Lower leg skin (tissue), 3 donors: Measurements from ENCODE around the gene ANGPT4.

Experiments
- POLR2A ChIP-seq, 2 donors: fragments of 450-650 bp; IDR thresholded peaks; one replicate each; pipeline ENCODE4 v1.6.1; 2016 to 2017; ENCODE audit warnings: antibody characterized with exemption in 2 of 2, mild to moderate bottlenecking in 1 of 2, moderate library complexity in 1 of 2
- TF ChIP-seq, protein P1 (sequence below), 3 donors: fragments of 450-650 bp; IDR thresholded peaks; one replicate each; pipeline ENCODE4 v1.5.1; 2016; ENCODE audit warnings: antibody characterized with exemption in 3 of 3, mild to moderate bottlenecking in 3 of 3, moderate library complexity in 2 of 3

DNA sequence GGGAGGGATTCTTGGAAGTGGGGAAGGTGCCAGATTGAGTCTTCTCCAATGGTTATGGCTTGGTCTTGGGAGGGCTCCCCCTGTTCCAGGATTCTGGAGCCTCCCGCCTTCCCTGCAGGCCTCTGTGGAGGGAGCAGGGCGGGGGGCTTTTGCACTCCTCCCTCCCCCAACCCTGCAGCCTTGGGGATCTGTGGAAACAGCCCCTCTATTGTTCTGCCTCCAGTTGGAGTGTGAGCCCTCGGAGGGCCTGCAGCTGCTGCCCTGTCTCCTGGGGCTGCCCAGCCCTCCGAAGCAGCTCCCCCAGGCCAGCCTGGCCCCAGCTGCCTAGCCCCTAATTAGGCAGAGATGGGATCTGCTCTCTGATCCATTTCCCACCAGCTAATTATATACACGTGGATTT, 67.9 kb downstream of the ANGPT4 start:
- TF ChIP-seq, protein P1, sequence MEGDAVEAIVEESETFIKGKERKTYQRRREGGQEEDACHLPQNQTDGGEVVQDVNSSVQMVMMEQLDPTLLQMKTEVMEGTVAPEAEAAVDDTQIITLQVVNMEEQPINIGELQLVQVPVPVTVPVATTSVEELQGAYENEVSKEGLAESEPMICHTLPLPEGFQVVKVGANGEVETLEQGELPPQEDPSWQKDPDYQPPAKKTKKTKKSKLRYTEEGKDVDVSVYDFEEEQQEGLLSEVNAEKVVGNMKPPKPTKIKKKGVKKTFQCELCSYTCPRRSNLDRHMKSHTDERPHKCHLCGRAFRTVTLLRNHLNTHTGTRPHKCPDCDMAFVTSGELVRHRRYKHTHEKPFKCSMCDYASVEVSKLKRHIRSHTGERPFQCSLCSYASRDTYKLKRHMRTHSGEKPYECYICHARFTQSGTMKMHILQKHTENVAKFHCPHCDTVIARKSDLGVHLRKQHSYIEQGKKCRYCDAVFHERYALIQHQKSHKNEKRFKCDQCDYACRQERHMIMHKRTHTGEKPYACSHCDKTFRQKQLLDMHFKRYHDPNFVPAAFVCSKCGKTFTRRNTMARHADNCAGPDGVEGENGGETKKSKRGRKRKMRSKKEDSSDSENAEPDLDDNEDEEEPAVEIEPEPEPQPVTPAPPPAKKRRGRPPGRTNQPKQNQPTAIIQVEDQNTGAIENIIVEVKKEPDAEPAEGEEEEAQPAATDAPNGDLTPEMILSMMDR (IDR thresholded peaks at IDR 0.05): no peak
- no peak for TF ChIP-seq POLR2A (IDR thresholded peaks at IDR 0.05)
